Measurements from ENCODE around the gene SPATA31C1.

The SPATA31C1 gene

DNA sequence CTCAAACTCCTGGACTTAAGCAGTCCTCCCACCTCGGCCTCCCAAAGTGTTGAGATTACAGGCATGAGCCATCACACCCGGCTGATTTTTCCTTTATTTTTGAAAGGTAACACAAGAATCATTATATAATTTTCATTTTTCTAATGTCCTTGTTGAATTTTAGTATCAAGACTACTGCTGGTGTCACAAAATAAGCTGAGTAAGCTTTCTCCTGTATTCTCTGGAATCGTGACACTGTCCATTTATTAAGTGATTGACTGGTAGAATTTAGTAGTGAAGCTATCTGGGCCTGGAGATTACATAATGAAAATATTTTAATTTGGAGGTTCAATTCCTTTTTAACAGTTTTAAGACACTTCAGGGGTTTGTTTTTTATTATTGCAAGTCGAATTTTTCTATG, 47.1 kb downstream of the SPATA31C1 start:
- TF ChIP-seq EZH2 (optimal IDR thresholded peaks at IDR 0.05; ENCODE audit: low read depth, low read length): no peak
- TF ChIP-seq, protein P1, sequence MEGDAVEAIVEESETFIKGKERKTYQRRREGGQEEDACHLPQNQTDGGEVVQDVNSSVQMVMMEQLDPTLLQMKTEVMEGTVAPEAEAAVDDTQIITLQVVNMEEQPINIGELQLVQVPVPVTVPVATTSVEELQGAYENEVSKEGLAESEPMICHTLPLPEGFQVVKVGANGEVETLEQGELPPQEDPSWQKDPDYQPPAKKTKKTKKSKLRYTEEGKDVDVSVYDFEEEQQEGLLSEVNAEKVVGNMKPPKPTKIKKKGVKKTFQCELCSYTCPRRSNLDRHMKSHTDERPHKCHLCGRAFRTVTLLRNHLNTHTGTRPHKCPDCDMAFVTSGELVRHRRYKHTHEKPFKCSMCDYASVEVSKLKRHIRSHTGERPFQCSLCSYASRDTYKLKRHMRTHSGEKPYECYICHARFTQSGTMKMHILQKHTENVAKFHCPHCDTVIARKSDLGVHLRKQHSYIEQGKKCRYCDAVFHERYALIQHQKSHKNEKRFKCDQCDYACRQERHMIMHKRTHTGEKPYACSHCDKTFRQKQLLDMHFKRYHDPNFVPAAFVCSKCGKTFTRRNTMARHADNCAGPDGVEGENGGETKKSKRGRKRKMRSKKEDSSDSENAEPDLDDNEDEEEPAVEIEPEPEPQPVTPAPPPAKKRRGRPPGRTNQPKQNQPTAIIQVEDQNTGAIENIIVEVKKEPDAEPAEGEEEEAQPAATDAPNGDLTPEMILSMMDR (IDR thresholded peaks at IDR 0.05; ENCODE audit: low read length): no peak

DNA sequence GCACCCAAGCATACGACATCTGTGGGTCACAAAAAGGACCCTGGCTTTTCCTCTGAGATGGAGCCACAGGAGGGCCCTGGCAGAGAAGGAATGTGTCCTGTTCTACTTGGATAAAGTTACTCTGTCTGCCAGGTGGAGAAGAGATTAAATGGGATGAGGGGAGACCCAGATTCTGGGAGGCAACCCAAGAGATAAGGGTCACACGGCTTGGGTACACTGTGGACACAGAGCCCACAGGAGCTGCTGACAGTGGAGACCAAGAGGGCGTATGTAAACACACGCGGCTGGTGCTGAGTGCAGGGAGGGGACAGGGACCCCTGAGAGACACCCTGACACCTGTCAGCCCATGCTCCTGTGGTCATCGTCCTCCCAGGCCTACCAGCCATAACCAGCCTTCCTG, 50.4 kb downstream of the SPATA31C1 start:
- Histone ChIP-seq H3K4me1 (ENCODE audit: low read length) (no peaks in the 10 kb centered on the region), H3K27me3 (replicated peaks; ENCODE audit: insufficient read depth, low read length) (no peaks in the 10 kb centered on the region), H3K79me2 (ENCODE audit: low read length) (no peaks in the 10 kb centered on the region), H2AFZ (ENCODE audit: low read length) (no peak overlapping the region), H3K4me3 (ENCODE audit: low read length) (no peak overlapping the region), H3K36me3 (replicated peaks; ENCODE audit: insufficient read depth, low read length) (no peaks in the 10 kb centered on the region), H3F3A (ENCODE audit: insufficient read depth, low read length) (no peaks in the 10 kb centered on the region), H3K4me2 (ENCODE audit: low read depth, low read length) (no peak overlapping the region), H3K27ac (ENCODE audit: low read length) (no peak overlapping the region), H4K20me1 (ENCODE audit: insufficient read depth, low read length) (no peaks in the 10 kb centered on the region), H3K9me2 (replicated peaks; ENCODE audit: insufficient read depth, low read length) (no peaks in the 10 kb centered on the region), H3K9me3 (replicated peaks; ENCODE audit: insufficient read depth, low read length) (no peaks in the 10 kb centered on the region), H3K9ac (ENCODE audit: low read length) (no peak overlapping the region)
- TF ChIP-seq, protein P1 (IDR thresholded peaks at IDR 0.05; ENCODE audit: low read length): no peak
- no peak for TF ChIP-seq EZH2phosphoT487 (IDR thresholded peaks at IDR 0.05; ENCODE audit: low read length)
- TF ChIP-seq EZH2 (optimal IDR thresholded peaks at IDR 0.05; ENCODE audit: low read depth, low read length): no peak
- no peak for DNase-seq

More for the DNA sequence above, 47.1 kb downstream of the SPATA31C1 start:
- Histone ChIP-seq H3K9me3 (replicated peaks; ENCODE audit: insufficient read depth, low read length) (no peaks in the 10 kb centered on the region), H3K4me2 (ENCODE audit: low read depth, low read length) (no peak overlapping the region), H3K4me1 (ENCODE audit: low read length) (no peaks in the 10 kb centered on the region), H3K27me3 (replicated peaks; ENCODE audit: insufficient read depth, low read length) (no peaks in the 10 kb centered on the region), H3K9me2 (replicated peaks; ENCODE audit: insufficient read depth, low read length) (no peaks in the 10 kb centered on the region), H3F3A (ENCODE audit: insufficient read depth, low read length) (no peaks in the 10 kb centered on the region), H3K27ac (ENCODE audit: low read length) (no peak overlapping the region), H3K9ac (ENCODE audit: low read length) (no peak overlapping the region), H3K79me2 (ENCODE audit: low read length) (no peaks in the 10 kb centered on the region), H4K20me1 (ENCODE audit: insufficient read depth, low read length) (no peaks in the 10 kb centered on the region), H2AFZ (ENCODE audit: low read length) (no peak overlapping the region), H3K4me3 (ENCODE audit: low read length) (no peak overlapping the region), H3K36me3 (replicated peaks; ENCODE audit: insufficient read depth, low read length) (no peaks in the 10 kb centered on the region)
- DNase-seq: no peak

DNA sequence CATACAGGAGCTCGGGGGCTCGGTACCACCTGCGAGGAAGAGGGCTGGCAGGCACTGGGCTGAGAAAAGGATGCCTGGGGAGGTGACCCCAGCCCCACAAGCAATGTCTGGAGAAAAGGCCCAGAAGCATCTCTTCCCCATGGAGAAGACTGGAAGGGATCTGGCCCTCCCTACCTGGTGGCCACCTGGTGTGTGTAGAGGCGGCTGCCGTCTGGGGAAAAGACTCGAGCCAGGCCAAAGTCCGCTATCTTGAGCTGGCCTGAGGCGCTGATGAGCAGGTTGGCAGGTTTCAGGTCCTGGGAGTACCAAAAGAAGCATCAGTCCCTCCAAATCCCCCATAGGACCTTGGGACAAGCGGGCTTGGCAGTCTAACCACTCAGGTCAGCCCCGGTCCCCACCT, 52.8 kb downstream of the SPATA31C1 start:
- no peak overlapping the region for H2AFZ ChIP-seq (ENCODE audit: low read length)
- no peak overlapping the region for H3K4me3 ChIP-seq (ENCODE audit: low read length)
- no peak overlapping the region for H3K9ac ChIP-seq (ENCODE audit: low read length)
- H3K9me2 ChIP-seq (replicated peaks; ENCODE audit: insufficient read depth, low read length): no peaks in the 10 kb centered on the region
- H3K79me2 ChIP-seq (ENCODE audit: low read length): no peaks in the 10 kb centered on the region
- no peak overlapping the region for H3K27ac ChIP-seq (ENCODE audit: low read length)
- no peak overlapping the region for H3K4me2 ChIP-seq (ENCODE audit: low read depth, low read length)
- H4K20me1 ChIP-seq (ENCODE audit: insufficient read depth, low read length): no peaks in the 10 kb centered on the region
- TF ChIP-seq, protein P1 (IDR thresholded peaks at IDR 0.05; ENCODE audit: low read length): no peak
- TF ChIP-seq EZH2 (optimal IDR thresholded peaks at IDR 0.05; ENCODE audit: low read depth, low read length): no peak
- TF ChIP-seq EZH2phosphoT487 (IDR thresholded peaks at IDR 0.05; ENCODE audit: low read length): no peak
- no peaks in the 10 kb centered on the region for H3K27me3 ChIP-seq (replicated peaks; ENCODE audit: insufficient read depth, low read length)
- H3K9me3 ChIP-seq (replicated peaks; ENCODE audit: insufficient read depth, low read length): no peaks in the 10 kb centered on the region
- no peaks in the 10 kb centered on the region for H3F3A ChIP-seq (ENCODE audit: insufficient read depth, low read length)
- no peaks in the 10 kb centered on the region for H3K36me3 ChIP-seq (replicated peaks; ENCODE audit: insufficient read depth, low read length)
- H3K4me1 ChIP-seq (ENCODE audit: low read length): no peaks in the 10 kb centered on the region
- DNase-seq: no peak

Measured in MM.1S (cell line).